Measurements from ENCODE around the gene GRM5.
"Not testable (repeated sequence)": the region's sequence is repeated elsewhere in the genome, so short reads cannot be mapped to it uniquely, and the experiment has no call there.

GRCh38 chr11:88978992-88979391, 86.8 kb downstream of the GRM5 start:
- not testable (repeated sequence) for TF ChIP-seq CTCF (IDR thresholded peaks at IDR 0.05; ENCODE audit: low read length); EZH2 (IDR thresholded peaks at IDR 0.05; ENCODE audit: borderline replicate concordance, low read length)
